Measurements from ENCODE around the gene TRPV6.

The TRPV6 gene

DNA sequence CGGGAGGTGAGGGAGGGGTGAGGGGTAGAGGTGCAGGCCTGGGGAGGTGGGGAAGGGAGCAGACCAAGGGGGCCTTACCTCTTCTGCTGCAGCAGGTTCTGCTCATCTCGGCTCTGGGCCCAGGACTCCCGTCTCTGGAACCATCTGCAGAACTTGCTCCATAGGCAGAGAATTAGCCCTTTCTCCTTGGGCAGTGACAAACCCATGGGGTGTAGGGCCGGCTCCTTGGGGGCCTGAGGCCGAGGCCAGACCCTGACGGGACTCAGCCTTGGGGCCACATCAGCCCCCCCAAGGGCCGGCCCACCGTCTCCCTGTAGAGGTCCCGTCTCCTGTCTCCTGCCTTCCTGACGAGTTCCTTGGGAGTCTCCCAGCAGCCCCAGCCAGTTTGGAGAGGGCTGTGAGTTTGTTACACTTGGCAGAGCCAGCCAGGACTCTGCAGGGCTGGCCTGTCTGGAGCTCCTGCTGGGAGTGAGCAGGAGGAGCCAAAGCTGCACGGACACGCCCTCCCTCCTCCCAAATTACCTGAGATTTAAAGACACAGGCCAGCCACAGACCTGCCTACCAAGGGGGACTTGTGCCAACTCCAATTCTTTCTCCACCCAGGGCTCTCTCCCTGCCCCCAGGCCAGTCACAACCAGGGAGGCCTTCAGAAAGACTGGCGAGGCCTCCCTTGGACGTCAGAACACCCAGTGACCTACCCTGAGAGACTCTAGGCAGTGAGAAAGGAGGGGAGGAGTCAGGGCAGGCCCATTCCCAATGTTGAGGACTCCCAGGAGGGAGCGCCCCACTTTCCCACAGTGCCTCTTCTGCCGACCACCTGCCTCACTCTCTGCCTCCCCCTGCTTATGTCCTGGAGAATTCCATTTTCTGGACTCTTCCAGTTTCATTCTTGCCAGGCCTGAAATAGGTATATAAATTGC, at the start of gene TRPV6:
Gene TRPV6 (minus strand): TSS at position 435 of the 920 bp plus-strand sequence.
- no peak for DNase-seq (ENCODE audit: extremely low spot score)
- CTCF ChIA-PET, result interaction anchor here (1.8 kb wide), 1 partner anchor 330 kb away, joined by 7 read pairs; no protein-coding TSS in a partner anchor

DNA sequence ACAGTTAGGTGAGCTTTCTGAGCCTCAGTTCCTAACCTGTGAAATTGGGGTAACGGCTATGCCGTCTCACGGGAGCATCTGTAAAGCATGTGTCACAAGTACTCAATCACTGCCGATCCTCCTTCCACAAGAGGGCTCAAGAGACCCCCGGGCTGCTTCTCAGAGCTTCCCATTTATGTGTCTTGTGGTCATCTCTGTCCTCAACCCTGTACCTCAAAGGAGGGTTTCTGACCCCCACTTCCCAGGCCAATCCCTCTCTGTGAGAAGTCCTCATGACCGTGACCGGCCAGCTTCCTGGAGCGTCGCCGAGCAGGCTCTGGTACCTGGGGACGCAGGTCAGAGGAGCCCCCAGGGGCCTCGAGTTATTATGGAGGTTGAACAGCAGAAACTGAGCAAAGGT, 48.5 kb upstream of the TRPV6 start:
- POLR2A ChIA-PET, result no interaction called here
- TF ChIP-seq CTBP1 (IDR thresholded peaks at IDR 0.05; ENCODE audit: borderline replicate concordance) (no peak), L3MBTL2 (conservative IDR thresholded peaks at IDR 0.05) (no peak), TARDBP (IDR thresholded peaks at IDR 0.05) (no peak), FOXM1 (IDR thresholded peaks at IDR 0.05; ENCODE audit: borderline replicate concordance) (no peak), ZNF384 (IDR thresholded peaks at IDR 0.05) (no peak)
- CTCF ChIA-PET, result interaction anchor here (0.9 kb wide), 1 partner anchor 9 kb away, joined by 3 read pairs; no protein-coding TSS in a partner anchor
- DNase-seq (ENCODE audit: extremely low spot score), result no peak

More for the DNA sequence above, at the start of gene TRPV6:
- POLR2A ChIA-PET, result no interaction called here
- TF ChIP-seq ARNT (IDR thresholded peaks at IDR 0.05), result no peak
- no peak for TF ChIP-seq ELF4 (IDR thresholded peaks at IDR 0.05)
- no peak for TF ChIP-seq TARDBP (IDR thresholded peaks at IDR 0.05)
- TF ChIP-seq ZNF384 (IDR thresholded peaks at IDR 0.05), result no peak
- TF ChIP-seq, protein P1, sequence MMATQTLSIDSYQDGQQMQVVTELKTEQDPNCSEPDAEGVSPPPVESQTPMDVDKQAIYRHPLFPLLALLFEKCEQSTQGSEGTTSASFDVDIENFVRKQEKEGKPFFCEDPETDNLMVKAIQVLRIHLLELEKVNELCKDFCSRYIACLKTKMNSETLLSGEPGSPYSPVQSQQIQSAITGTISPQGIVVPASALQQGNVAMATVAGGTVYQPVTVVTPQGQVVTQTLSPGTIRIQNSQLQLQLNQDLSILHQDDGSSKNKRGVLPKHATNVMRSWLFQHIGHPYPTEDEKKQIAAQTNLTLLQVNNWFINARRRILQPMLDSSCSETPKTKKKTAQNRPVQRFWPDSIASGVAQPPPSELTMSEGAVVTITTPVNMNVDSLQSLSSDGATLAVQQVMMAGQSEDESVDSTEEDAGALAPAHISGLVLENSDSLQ (IDR thresholded peaks at IDR 0.05), result no peak
- no peak for TF ChIP-seq L3MBTL2 (conservative IDR thresholded peaks at IDR 0.05)
- no peak for TF ChIP-seq CTBP1 (IDR thresholded peaks at IDR 0.05; ENCODE audit: borderline replicate concordance)
- no peak for TF ChIP-seq SUZ12 (IDR thresholded peaks at IDR 0.05)
- no peak for TF ChIP-seq FOXA1 (IDR thresholded peaks at IDR 0.05)
- no peak for TF ChIP-seq HDGF (IDR thresholded peaks at IDR 0.05; ENCODE audit: borderline replicate concordance)
- no peak for TF ChIP-seq FOXM1 (IDR thresholded peaks at IDR 0.05; ENCODE audit: borderline replicate concordance)
- TF ChIP-seq BHLHE40 (IDR thresholded peaks at IDR 0.05; ENCODE audit: borderline replicate concordance), result no peak
- no peak for TF ChIP-seq NFRKB (IDR thresholded peaks at IDR 0.05)
- no peak for TF ChIP-seq LEF1 (IDR thresholded peaks at IDR 0.05; ENCODE audit: borderline replicate concordance)

DNA sequence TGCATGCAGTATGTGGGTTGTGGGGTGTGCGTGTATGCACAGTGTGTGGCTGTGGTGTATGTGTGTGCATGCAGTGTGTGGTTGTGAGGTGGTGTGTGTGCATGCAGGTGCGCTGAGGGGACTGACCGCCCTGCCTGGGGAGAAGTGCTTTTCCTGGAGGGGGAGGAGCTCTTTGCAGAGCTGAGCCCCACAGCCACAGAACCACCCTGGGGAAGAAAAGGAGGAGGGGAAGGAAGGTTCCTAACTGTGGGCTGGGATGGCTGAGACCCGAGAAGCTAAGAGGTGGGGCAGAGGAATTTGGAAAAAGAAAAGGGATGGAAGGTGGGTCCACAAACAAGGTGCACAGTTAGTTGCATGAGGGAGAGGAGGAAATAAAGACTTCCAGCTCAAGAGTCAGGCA, 48.1 kb upstream of the TRPV6 start, which contains the start of gene TRPV5:
Gene TRPV5 (minus strand): TSS at position 123 of the 400 bp plus-strand sequence. CDS start 287 bp downstream, outside the sequence.
- DNase-seq (ENCODE audit: extremely low spot score), result no peak
- no peak for TF ChIP-seq ARNT (IDR thresholded peaks at IDR 0.05)
- TF ChIP-seq FOXM1 (IDR thresholded peaks at IDR 0.05; ENCODE audit: borderline replicate concordance), result no peak
- TF ChIP-seq SP1 (IDR thresholded peaks at IDR 0.05), result no peak
- no peak for TF ChIP-seq HDGF (IDR thresholded peaks at IDR 0.05; ENCODE audit: borderline replicate concordance)
- no peak for TF ChIP-seq ELF4 (IDR thresholded peaks at IDR 0.05)
- TF ChIP-seq L3MBTL2 (conservative IDR thresholded peaks at IDR 0.05), result no peak
- no peak for TF ChIP-seq BHLHE40 (IDR thresholded peaks at IDR 0.05; ENCODE audit: borderline replicate concordance)
- TF ChIP-seq FOXK2 (IDR thresholded peaks at IDR 0.05), result no peak
- TF ChIP-seq SUZ12 (IDR thresholded peaks at IDR 0.05), result no peak
- no peak for TF ChIP-seq FOXA1 (IDR thresholded peaks at IDR 0.05)
- no peak for TF ChIP-seq TARDBP (IDR thresholded peaks at IDR 0.05)
- no peak for TF ChIP-seq ZNF384 (IDR thresholded peaks at IDR 0.05)
- TF ChIP-seq, protein P1 (IDR thresholded peaks at IDR 0.05), result no peak
- no peak for TF ChIP-seq CTBP1 (IDR thresholded peaks at IDR 0.05; ENCODE audit: borderline replicate concordance)
- no peak for TF ChIP-seq NFRKB (IDR thresholded peaks at IDR 0.05)
- no peak for TF ChIP-seq LEF1 (IDR thresholded peaks at IDR 0.05; ENCODE audit: borderline replicate concordance)
- ChIA-PET POLR2A (no interaction called here), CTCF (interaction anchor here (0.9 kb wide), 1 partner anchor 8 kb away, joined by 3 read pairs; no protein-coding TSS in a partner anchor)

DNA sequence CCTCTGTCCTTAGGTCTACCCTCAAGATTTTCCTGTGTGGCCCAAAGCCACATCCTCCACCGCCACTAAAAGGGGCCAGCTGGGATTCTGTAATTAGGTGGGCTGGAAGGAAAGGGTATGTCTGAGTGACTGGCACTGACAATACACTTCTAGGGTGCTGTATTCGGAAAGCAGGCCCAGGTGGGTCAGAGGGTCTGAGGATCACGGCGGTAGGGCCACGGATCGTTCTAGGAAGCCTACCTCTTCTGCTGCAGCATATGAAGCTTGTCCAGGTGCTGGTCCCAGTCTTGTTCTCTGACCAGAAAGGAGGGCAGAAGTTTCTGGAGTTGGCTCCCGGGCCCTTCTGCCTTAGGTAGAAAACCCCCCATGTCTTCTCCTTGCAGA, 47.5 kb upstream of the TRPV6 start:
- ChIA-PET POLR2A (no interaction called here), CTCF (no interaction called here)
- TF ChIP-seq NFRKB (IDR thresholded peaks at IDR 0.05), result no peak
- TF ChIP-seq FOXK2 (IDR thresholded peaks at IDR 0.05), result no peak
- no peak for DNase-seq (ENCODE audit: extremely low spot score)

DNA sequence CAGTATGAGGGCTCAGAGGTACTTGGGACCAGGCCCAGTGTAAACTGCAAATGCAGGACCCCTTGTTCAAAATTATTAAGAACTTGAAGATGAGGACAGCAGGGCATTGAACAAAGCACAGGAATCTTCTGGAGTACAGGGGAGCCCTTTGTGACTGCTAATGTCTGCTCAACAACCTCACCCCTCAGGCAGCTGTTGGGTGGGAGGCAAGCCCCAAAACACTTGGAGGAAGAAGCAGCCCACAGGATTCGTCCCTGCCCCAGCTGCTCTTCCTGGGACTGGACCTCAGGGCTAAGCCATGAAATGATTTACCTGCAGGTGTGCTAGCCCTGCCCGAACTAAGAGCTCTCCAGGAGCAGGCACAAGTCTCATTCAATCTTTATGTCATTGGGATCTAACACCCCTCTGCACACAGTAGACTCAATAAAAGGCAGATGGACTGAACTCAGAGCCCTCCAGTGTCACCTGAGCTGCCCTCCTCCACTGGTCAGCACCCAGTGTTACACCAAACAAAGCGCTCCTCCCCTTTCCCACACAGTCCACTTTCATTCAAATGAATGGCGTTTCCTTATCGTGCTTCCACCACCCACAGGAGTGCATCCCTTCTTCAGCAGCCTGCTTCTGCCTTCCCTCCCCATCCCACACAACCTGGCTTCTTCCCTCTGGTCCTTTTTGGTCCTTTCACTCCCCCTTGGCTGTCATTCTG, 47.0 kb upstream of the TRPV6 start:
- ChIA-PET CTCF (no interaction called here), POLR2A (no interaction called here)
- TF ChIP-seq, protein P1 (IDR thresholded peaks at IDR 0.05), result no peak
- TF ChIP-seq LEF1 (IDR thresholded peaks at IDR 0.05; ENCODE audit: borderline replicate concordance), result no peak
- TF ChIP-seq BHLHE40 (IDR thresholded peaks at IDR 0.05; ENCODE audit: borderline replicate concordance), result no peak
- no peak for TF ChIP-seq ZNF384 (IDR thresholded peaks at IDR 0.05)
- TF ChIP-seq FOXM1 (IDR thresholded peaks at IDR 0.05; ENCODE audit: borderline replicate concordance), result no peak
- no peak for TF ChIP-seq ELF4 (IDR thresholded peaks at IDR 0.05)
- TF ChIP-seq HDGF (IDR thresholded peaks at IDR 0.05; ENCODE audit: borderline replicate concordance), result no peak
- no peak for TF ChIP-seq SP1 (IDR thresholded peaks at IDR 0.05)
- no peak for TF ChIP-seq FOXA1 (IDR thresholded peaks at IDR 0.05)
- no peak for TF ChIP-seq TARDBP (IDR thresholded peaks at IDR 0.05)
- no peak for TF ChIP-seq SUZ12 (IDR thresholded peaks at IDR 0.05)
- no peak for TF ChIP-seq ARNT (IDR thresholded peaks at IDR 0.05)
- TF ChIP-seq FOXK2 (IDR thresholded peaks at IDR 0.05), result no peak
- no peak for TF ChIP-seq L3MBTL2 (conservative IDR thresholded peaks at IDR 0.05)
- TF ChIP-seq NFRKB (IDR thresholded peaks at IDR 0.05), result no peak
- TF ChIP-seq CTBP1 (IDR thresholded peaks at IDR 0.05; ENCODE audit: borderline replicate concordance), result no peak
- no peak for DNase-seq (ENCODE audit: extremely low spot score)
